Ishikawa (cell line): Measurements from ENCODE around the gene GPR32.

ENCODE experiments used
- EGR1 ChIP-seq: IDR thresholded peaks from 2 replicates; pipeline ENCODE4 v1.6.1; 2012
- EP300 ChIP-seq: IDR thresholded peaks from 2 replicates; pipeline ENCODE4 v1.6.1; 2012; ENCODE audit warnings: borderline replicate concordance
- FOXM1 ChIP-seq: IDR thresholded peaks from 2 replicates; pipeline ENCODE4 v1.6.1; 2012; ENCODE audit warnings: low read depth, borderline replicate concordance
- NFIC ChIP-seq: IDR thresholded peaks from 2 replicates; pipeline ENCODE4 v1.6.1; 2012
- RAD21 ChIP-seq: IDR thresholded peaks from 2 replicates; pipeline ENCODE4 v1.6.1; 2012; ENCODE audit warnings: low read depth
- REST ChIP-seq: IDR thresholded peaks from 2 replicates; pipeline ENCODE4 v1.6.1; 2012; ENCODE audit warnings: low read depth, mild to moderate bottlenecking
- TAF1 ChIP-seq: IDR thresholded peaks from 2 replicates; pipeline ENCODE4 v1.6.1; 2012; ENCODE audit warnings: low read depth, mild to moderate bottlenecking

DNA sequence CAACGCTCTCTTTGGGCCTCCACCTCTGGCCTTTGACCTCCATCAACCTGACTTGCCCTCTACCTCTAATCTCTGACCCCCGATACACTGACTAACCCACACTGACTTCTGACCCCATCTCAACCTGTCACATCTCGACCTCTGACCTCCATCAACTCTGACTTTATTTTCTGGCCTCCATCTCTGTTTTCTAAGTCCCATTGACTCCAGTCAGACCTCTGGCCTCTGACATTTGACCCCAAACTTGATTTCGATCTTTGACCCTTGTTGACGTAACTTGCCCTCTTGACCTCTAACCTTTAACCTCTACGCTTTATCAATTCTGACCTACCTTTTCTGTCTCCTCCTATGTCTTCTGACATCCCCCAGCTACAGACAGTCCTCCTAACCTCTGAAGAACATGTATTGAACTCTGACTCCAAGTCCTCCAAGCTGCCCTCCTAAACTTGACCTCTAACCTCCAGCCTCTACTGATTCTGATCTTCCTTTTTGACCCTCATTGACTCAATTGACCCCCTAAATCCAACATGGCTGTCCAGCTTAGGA, 20.7 kb downstream of the GPR32 start:
- TF ChIP-seq EGR1 (no peak), RAD21 (no peak), FOXM1 (no peak), NFIC (no peak), REST (no peak), EP300 (no peak), TAF1 (no peak)
